Erythroblast (primary cell): Measurements from ENCODE around the gene TANK.
"Not testable (repeated sequence)": the region's sequence is repeated elsewhere in the genome, so short reads cannot be mapped to it uniquely, and the experiment has no call there.

Experiments
- DNase-seq, 2 experiments: peaks; one replicate each; lab custom pipeline; 2025; lab: John Stamatoyannopoulos, UW
- GATA1 ChIP-seq: IDR thresholded peaks from 2 replicates; pipeline ENCODE4 v1.6.1; 2011; ENCODE audit warnings: low read depth, mild to moderate bottlenecking, control low read depth, low read length, moderate library complexity
- POLR2A ChIP-seq: IDR thresholded peaks from 2 replicates; pipeline ENCODE4 v1.6.1; 2011; ENCODE audit warnings: mild to moderate bottlenecking, low read length

Gene TANK

DNA sequence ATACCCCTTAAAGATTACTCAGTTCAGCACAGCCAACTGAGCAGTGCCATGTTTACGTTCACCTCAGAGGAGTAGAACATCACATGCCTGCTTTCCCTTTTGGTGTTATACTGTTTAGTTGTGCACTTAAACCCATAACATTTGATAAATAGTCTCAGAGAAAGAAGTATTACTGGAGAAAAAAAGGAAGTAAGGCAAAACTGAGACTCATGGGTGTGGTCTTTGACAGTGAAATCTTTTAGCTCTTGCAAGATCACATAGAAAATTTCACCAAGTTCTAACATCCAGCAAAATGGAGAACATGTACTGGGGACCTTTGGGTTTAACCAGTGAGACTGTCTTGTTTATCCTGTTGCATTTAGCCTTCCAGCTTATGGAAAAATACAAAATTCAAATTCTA, 5.6 kb downstream of the TANK start:
- DNase-seq, result peak in 1 of 2 experiments; percentile 25
- TF ChIP-seq POLR2A (no peak), GATA1 (no peak)

DNA sequence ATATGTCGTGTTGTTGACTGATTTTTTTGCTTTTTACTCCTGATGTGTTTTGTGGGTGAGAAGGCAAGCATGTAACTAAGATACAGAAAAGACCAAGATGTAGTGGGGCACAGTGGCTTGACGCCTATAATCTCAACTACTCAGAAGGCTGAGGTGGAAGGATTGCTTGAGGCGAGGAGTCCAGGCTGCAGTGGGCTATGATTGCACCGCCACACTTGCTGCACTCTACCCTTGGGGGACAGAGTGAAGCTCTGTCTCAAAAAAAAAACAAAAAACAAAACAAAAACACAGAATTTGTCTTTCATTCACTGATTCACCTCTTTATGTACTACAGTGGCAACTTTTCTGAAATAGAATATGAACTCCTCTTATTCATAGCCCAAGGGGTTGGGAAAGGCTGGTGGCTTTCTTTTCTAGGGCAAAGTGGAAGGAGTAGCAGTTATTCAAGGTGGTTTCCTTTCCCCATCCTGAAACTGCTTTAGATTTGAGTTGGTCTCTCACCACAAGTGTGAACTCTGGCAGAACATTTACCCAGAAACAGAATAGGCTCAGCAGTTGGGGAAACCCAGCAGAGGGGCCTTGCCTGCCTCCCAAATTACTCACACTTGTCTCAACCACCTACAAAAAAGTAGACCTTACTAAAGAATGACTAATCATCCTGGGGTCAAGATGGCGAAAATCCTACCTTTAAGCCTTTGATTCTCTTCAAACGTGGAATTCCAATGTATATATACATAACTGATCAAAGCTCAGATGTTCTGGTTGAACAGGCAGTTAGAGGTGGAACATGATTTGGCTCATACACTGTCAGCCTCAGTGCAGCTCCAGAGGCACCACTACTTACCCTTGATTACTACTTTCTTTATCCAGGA, 6.5 kb downstream of the TANK start:
- TF ChIP-seq GATA1, result no peak
- TF ChIP-seq POLR2A, result no peak
- no peak for DNase-seq

DNA sequence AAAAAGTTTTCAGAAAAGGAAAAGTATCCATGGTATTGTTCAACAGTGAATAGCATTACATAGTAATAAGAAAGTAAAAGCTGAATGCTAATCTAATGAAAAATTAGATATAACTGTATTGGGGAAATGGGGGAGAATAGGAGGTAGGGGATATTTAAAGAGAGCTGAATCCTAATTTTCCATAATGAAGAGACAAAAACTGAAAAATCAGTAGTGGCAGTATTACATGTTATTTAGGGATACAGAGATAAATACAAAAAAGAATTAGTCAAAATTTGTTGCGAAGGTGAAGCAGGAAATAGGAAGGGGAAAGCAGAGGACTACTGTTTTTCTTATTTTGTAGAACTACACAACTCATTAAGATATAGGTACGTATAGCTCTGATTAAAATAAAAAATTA, 9.1 kb downstream of the TANK start:
- DNase-seq, result no peak
- no peak for TF ChIP-seq GATA1
- TF ChIP-seq POLR2A, result no peak

DNA sequence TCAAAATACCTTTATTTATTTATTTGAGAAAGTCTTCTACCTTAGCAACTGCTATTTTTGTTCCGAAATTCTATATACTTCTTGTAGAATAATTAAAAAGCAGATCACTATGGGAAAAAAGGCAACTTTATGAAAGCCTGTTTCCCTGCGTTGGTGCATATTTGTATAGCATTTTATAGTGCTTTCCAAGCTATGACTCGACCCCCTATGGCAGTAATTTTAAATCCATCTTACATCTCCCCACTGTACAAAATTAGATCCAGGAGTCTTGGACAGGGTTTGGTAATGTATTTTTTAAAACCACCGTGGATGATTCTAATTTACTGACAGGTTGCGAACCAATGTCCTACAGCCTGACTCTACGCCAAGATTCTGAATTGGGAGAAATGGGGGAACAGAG, 10.1 kb downstream of the TANK start:
- DNase-seq, result no peak
- TF ChIP-seq POLR2A (no peak), GATA1 (no peak)

DNA sequence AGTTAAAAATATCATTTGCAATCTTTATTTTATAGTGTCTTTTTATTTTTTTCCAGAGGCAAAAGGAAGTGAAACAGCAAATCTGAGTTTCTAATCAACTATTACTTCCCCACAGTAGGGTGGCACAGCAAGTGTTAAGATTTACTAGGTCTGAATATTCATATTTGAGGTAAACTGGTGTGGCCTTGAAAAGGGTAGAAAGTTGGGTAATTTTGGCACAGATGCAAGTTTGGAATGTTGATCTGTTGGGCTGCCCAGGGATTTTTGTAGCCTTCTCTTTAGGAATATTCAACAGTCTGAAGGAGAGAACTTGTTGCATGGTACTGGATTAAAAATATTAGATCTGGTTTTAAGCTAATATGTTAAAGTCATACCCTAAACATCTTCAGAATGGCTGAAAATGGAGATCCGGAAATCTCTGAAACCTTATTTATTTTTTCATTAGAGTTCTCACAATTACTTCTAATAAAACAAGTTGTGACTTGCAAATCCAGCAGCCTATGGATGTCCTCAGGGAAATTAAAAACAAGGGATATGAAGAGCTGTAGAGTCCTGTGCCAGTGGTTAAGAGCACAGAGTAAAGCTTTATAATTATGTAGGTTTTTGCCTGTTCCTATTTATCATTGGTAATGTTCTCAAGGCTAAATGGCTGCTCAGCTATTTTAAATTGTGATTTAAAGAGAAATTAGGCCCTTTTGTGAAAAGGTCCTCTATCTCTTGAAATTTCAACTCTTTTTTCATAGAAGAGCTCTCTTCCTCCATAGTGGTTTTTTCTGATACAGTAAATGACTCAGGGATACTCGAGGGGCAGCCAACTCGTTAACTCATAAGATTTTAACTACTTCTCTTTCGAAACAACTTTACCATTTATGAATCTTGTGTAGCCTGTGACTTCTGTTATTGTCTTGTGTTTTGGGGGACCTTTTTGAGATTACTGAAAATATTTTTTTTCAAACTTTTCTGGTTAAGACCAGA, 11.0 kb downstream of the TANK start:
- DNase-seq, result peak; percentile 11 to 37
- TF ChIP-seq GATA1 (no peak), POLR2A (no peak)

DNA sequence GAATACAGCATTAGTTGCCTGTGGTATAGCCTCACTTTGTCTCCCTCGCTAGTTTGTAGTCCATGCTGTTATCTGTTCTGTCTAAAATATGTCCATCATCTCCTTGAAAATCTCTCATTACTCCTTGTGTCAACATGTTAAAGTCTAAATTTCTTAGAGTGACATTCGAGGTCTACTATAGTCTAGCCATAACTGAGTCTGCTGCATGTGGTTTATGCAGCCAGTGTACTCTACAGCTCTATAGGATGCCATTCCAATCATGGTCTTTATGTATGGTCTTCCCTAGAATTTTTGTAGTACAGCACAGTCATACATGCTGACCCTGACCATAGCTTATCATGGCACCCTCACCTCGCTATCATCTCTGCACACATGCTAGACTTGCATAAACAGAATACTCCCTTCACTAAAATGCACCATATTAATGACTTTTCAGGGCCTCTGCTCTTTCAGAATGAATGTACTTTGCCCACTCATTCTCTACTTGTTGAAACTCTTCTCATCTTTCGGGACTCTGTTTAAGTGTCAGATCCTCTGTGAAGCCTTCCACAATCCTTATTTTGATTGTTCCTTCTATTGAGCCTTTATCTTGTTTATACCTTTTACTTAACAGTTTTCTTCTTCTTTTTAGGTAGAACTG, 12.8 kb downstream of the TANK start:
- DNase-seq, result peak; percentile 87 to 94
- no peak for TF ChIP-seq POLR2A
- TF ChIP-seq GATA1, result peak; percentile 20

DNA sequence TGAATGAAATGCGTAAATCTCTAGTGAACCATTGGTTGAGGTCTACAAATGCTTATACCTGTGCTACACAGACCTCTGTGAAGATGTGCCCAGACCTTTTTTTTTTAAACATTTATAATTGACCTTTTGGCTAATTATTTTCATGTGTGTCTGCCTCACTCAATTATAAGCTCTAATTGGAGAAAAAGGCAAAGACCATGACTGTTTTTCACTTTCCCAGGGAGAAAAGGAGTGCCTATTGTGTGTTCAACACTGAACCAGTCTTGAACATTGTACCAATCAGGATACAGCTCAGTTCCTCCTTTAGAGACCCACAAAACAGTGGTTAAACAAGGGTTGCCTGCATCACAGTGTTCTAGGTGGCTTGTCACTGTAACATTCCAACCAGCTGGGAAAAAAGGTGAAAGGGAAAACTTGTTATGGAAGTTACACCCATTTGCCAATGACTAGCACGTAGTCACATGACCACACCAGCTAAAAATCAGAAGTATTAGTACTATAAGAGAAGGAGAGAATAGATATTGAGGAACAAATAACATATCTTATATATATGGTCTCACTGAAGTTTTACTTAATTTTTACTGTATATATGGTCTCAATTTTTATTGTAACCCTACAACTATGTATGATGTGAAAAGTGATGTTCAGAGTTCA, 13.4 kb downstream of the TANK start:
- TF ChIP-seq GATA1, result no peak
- no peak for TF ChIP-seq POLR2A
- peak in 1 of 2 experiments; percentile 28 for DNase-seq

DNA sequence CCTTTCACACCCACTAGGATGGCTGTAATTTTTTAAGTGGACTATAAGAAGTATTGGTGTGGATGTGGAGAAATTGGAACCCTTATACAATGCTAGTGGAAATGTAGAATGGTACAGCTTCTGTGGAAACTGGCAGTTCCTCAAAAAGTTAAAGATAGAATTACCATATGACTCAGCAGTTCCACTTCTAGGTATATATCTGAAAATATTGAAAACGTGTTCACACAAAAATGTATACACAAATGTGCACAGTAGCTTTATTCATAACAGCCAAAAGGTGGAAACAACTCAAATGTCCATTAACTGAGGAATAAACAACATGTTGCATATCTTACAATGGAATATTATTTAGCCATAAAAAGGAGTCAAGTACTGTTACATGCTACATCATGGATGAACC, 17.7 kb downstream of the TANK start:
- no peak for DNase-seq
- TF ChIP-seq POLR2A (no peak), GATA1 (no peak)

DNA sequence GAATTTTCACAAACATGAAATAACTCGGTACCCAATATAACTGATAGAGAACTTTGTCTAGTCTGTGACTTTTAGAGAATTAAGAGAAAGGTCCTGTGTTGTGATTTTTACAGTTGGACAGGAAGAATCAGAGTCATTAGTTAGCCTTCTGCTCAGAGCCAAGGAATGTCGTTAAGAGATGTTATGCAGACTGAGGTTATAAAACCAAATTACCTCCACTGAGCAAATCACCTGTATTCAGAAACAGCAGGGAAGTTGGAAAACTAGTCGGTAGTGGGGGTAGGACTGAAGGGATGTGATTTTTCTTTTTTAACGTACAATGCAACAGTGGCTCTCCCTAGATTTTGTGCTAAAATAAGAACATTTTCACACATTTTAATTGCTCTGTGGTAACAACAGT, 18.5 kb downstream of the TANK start:
- DNase-seq, result no peak
- TF ChIP-seq GATA1 (no peak), POLR2A (no peak)

DNA sequence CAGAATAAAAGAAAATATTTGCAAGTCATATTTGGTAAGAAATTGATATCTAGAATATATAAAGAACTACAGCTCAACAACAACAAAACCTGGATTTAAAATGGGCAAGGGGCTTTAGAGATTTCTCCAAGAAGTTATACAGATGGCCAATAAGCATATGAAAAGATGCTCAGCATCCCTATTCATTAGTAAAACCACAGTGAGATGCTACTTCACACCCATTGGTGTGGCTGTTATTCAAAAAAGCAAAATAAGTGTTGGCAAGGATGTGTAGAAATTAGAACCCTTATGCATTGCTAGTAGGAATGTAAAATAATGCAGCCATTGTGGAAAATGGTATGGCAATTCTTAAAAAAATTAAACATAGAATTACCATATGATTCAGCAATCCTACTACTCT, 29.8 kb downstream of the TANK start:
- DNase-seq, result no peak
- TF ChIP-seq POLR2A, result no peak
- TF ChIP-seq GATA1, result no peak

DNA sequence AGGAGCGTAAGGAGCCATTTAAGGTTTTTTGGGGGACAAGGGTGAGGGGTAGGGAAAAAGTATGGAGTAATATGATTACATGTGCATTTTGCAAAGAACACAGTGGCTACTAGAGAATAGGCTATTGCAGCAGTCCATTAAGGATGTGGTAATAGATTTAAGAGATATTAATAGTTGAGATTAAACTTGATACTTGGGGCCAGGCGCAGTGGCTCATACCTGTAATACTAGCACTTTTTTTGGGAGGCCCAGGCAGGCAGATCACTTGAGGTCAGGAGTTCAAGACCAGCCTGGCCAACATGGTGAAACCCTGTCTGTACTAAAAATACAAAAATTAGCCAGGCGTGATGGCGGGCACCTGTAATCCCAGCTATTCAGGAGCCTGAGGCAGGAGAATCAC, 35.4 kb downstream of the TANK start:
- not testable (repeated sequence) for DNase-seq

DNA sequence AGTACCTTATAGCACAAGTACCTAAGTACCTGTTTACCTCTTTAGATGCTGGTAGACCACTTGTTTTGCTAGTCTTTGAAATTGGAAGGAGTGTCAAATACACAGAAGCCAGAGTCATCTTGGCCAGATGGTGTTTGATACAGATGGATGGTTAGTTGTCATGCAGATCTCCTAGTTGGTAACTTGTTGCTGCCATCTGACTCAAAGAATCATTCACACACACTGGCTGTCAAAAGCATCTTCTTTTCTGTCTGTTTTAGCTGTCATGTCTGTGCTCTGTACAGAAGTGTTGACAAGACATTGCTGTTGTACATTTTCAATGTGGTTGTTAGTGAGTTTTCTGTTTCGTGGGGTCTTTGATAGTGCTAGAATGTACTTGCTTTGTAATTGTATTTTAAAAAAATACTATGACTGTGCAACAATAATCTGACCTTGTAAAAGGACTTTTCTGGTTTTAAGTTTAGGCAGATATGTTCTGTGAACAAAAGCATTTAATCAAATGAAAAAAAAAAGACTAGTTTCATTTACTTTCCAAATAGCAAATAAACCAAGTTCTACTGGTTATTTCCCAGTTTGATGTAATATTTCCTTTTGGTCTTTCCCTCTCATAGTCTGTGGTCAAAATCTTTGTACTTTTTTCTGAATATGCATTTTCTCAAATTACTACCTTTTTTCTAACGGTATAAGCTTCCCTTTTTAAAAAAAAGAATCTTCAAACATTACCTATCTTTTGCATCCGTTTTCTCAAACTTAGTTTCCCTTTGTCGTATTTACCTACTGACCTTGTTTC, 39.9 kb downstream of the TANK start:
- peak; percentile 6 to 15 for DNase-seq
- TF ChIP-seq POLR2A (no peak), GATA1 (no peak)

DNA sequence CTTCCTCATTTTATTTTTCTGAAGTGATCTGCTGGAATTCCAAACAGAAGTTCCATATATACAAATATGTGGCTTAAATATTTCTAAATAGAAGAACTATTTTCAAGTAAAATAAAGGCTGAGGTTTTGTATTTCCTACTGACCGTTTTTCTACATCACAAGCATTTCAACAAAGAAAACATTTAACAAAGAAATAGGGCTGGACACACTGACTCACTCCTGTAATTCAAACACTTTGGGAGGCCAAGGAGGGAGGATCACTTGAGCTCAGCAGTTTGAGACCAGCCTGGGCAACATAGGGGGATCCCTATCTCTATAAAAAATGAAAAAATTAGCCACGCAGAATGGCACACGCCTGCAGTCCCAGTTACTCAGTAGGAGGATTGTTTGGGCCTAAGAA, 44.6 kb downstream of the TANK start:
- TF ChIP-seq POLR2A (no peak), GATA1 (no peak)
- no peak for DNase-seq

DNA sequence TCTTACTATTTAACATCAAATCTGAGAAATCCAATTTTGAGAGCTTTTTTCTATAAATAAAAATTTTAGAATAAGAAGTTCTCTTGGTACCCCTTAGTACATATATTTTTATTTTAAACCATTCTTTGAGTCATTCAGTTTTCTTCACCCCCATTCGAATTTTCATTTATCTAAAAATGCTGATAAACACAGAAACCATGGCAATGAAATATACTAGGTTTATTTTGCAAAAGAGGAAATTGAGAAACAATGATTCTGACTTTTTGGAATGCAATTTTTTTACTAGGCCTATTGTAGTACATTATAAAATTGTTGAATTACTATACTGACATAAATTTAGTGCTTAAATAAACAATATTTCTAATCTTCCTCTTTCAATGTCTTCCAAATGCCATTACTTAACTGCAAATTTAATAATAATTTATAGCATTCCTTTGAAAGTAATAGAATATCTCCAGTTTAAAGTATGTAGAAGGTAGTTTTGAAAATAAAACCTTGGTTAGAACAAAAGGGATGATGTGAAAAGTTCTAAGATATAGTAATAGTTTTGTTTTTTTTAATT, 46.3 kb downstream of the TANK start:
- TF ChIP-seq POLR2A, result no peak
- DNase-seq, result no peak
